ENCODE measurements around the gene MAPK8IP2. TPM values are rescaled to one million over a fixed set of nuclear protein-coding genes. Genes with fewer than 3 reads are reported as not detected.

MAPK8IP2 gene
- total RNA-seq, 1 experiment from 2014 or later, result 0.79 TPM

GRCh38 chr22:50622723-50623327, 22.2 kb downstream of the MAPK8IP2 start:
- TF ChIP-seq EZH2 (IDR thresholded peaks at IDR 0.05; ENCODE audit: low read depth) (no peak), CTCF (conservative IDR thresholded peaks at IDR 0.05) (no peak)
- H3K9me3 ChIP-seq (ENCODE audit: insufficient read depth, low read depth), result no peaks in the 10 kb centered on the region
- ChIA-PET CTCF (no interaction called here), POLR2A (ENCODE audit: unreplicated experiment) (no interaction called here)
- H3K27ac ChIP-seq, result no peak overlapping the region
- no peaks in the 10 kb centered on the region for H3K9me2 ChIP-seq (ENCODE audit: insufficient read depth)
- intact Hi-C loops (cut with micrococcal nuclease; ENCODE audit: unreplicated experiment), result loop anchor here (5.0 kb wide), 1 partner anchor 371 kb away; the partner anchor contains the start of gene HDAC10
- no peaks in the 10 kb centered on the region for H3K36me3 ChIP-seq (ENCODE audit: low read depth)
- no peak overlapping the region for H3K4me3 ChIP-seq
- no peak overlapping the region for H2AFZ ChIP-seq
- BruUV-seq (replicated peaks), result no TSS peak
- no peaks in the 10 kb centered on the region for H4K20me1 ChIP-seq (ENCODE audit: insufficient read depth)
- no peak for DNase-seq
- H3K4me2 ChIP-seq, result peak overlapping the region; percentile 81
- H3F3A ChIP-seq (ENCODE audit: insufficient read depth, low read depth), result peaks cover 21% of the 10 kb centered on the region
- H3K79me2 ChIP-seq (ENCODE audit: low read depth), result no peaks in the 10 kb centered on the region
- H3K4me1 ChIP-seq (replicated peaks; ENCODE audit: insufficient read depth), result peaks cover 40% of the 10 kb centered on the region
- no peaks in the 10 kb centered on the region for H3K27me3 ChIP-seq (ENCODE audit: insufficient read depth, low read depth)

GRCh38 chr22:50624347-50625130, 23.9 kb downstream of the MAPK8IP2 start:
- no peak overlapping the region for H3K4me2 ChIP-seq
- no peak overlapping the region for H3K4me3 ChIP-seq
- peaks cover 44% of the 10 kb centered on the region for H3K4me1 ChIP-seq (replicated peaks; ENCODE audit: insufficient read depth)
- H3K27ac ChIP-seq, result no peak overlapping the region
- intact Hi-C loops (cut with micrococcal nuclease; ENCODE audit: unreplicated experiment), result loop anchor here (5.0 kb wide), 1 partner anchor 372 kb away; the partner anchor contains the start of gene HDAC10
- no peaks in the 10 kb centered on the region for H3K9me2 ChIP-seq (ENCODE audit: insufficient read depth)
- DNase-seq, result no peak
- no peak for TF ChIP-seq CTCF (conservative IDR thresholded peaks at IDR 0.05)
- TF ChIP-seq EZH2 (IDR thresholded peaks at IDR 0.05; ENCODE audit: low read depth), result no peak
- no peak overlapping the region for H2AFZ ChIP-seq
- H3K9me3 ChIP-seq (ENCODE audit: insufficient read depth, low read depth), result no peaks in the 10 kb centered on the region
- H3K36me3 ChIP-seq (ENCODE audit: low read depth), result no peaks in the 10 kb centered on the region
- H3F3A ChIP-seq (ENCODE audit: insufficient read depth, low read depth), result peaks cover 22% of the 10 kb centered on the region
- POLR2A ChIA-PET (ENCODE audit: unreplicated experiment), result no interaction called here
- H3K27me3 ChIP-seq (ENCODE audit: insufficient read depth, low read depth), result no peaks in the 10 kb centered on the region
- CTCF ChIA-PET, result no interaction called here
- H3K79me2 ChIP-seq (ENCODE audit: low read depth), result peaks cover 7% of the 10 kb centered on the region; the same call in 1 of the 2 replicates
- H4K20me1 ChIP-seq (ENCODE audit: insufficient read depth), result no peaks in the 10 kb centered on the region
- no TSS peak for BruUV-seq (replicated peaks)

- H3K27me3 ChIP-seq (ENCODE audit: insufficient read depth, low read depth), result no peaks in the 10 kb centered on the region
- no peak overlapping the region for H2AFZ ChIP-seq
- H3F3A ChIP-seq (ENCODE audit: insufficient read depth, low read depth), result peaks cover 28% of the 10 kb centered on the region
- H3K9me2 ChIP-seq (ENCODE audit: insufficient read depth), result no peaks in the 10 kb centered on the region
- no peak overlapping the region for H3K4me2 ChIP-seq
- ChIA-PET CTCF (no interaction called here), POLR2A (ENCODE audit: unreplicated experiment) (no interaction called here)
- H3K4me1 ChIP-seq (replicated peaks; ENCODE audit: insufficient read depth), result peaks cover 38% of the 10 kb centered on the region
- no peak overlapping the region for H3K27ac ChIP-seq
- BruUV-seq (replicated peaks), result no TSS peak
- DNase-seq, result no peak
- H4K20me1 ChIP-seq (ENCODE audit: insufficient read depth), result no peaks in the 10 kb centered on the region
- no peaks in the 10 kb centered on the region for H3K9me3 ChIP-seq (ENCODE audit: insufficient read depth, low read depth)
- no peak overlapping the region for H3K4me3 ChIP-seq
- H3K79me2 ChIP-seq (ENCODE audit: low read depth), result peaks cover 7% of the 10 kb centered on the region; the same call in 1 of the 2 replicates
- intact Hi-C loops (cut with micrococcal nuclease; ENCODE audit: unreplicated experiment), result no loop called here
- no peaks in the 10 kb centered on the region for H3K36me3 ChIP-seq (ENCODE audit: low read depth)
- TF ChIP-seq CTCF (conservative IDR thresholded peaks at IDR 0.05), result no peak
Measured at GRCh38 chr22:50625131-50625567, 24.6 kb downstream of the MAPK8IP2 start.

Data from PC-9 (cell line).